ENCODE measurements around the gene DIRAS3.
A peak's percentile ranks its signal among the peaks of the same experiment; 100 is the strongest.
"Not testable (repeated sequence)": the region's sequence is repeated elsewhere in the genome, so short reads cannot be mapped to it uniquely, and the experiment has no call there.

DIRAS3 gene

GRCh38 chr1:68011657-68012375 lies 38.6 kb downstream of the DIRAS3 start:
- peak; percentile 10 for DNase-seq (ENCODE audit: low read depth)
- no peak overlapping the region for H3K4me3 ChIP-seq (ENCODE audit: low read depth, low read length)
- no peak for TF ChIP-seq CTCF (conservative IDR thresholded peaks at IDR 0.05; ENCODE audit: low read depth, low read length)

GRCh38 chr1:68010543-68010942 lies 39.9 kb downstream of the DIRAS3 start:
- no peak for TF ChIP-seq CTCF (conservative IDR thresholded peaks at IDR 0.05; ENCODE audit: low read depth, low read length)
- DNase-seq (ENCODE audit: low read depth), result peak; percentile 9
- no peak overlapping the region for H3K4me3 ChIP-seq (ENCODE audit: low read depth, low read length)

- TF ChIP-seq CTCF (conservative IDR thresholded peaks at IDR 0.05; ENCODE audit: low read depth, low read length), result peak; percentile 58
- DNase-seq (ENCODE audit: low read depth), result peak; percentile 76
- no peak overlapping the region for H3K4me3 ChIP-seq (ENCODE audit: low read depth, low read length)
Measured at GRCh38 chr1:68010090-68010489, 40.3 kb downstream of the DIRAS3 start.

GRCh38 chr1:68003626-68004025 lies 46.8 kb downstream of the DIRAS3 start:
- DNase-seq (ENCODE audit: low read depth); H3K4me3 ChIP-seq (ENCODE audit: low read depth, low read length): not testable (repeated sequence)

GRCh38 chr1:68000191-68000590 lies 50.2 kb downstream of the DIRAS3 start:
- TF ChIP-seq CTCF (conservative IDR thresholded peaks at IDR 0.05; ENCODE audit: low read depth, low read length), result no peak
- no peak overlapping the region for H3K4me3 ChIP-seq (ENCODE audit: low read depth, low read length)

GRCh38 chr1:67997746-67998145 lies 52.7 kb downstream of the DIRAS3 start:
- no peak for TF ChIP-seq CTCF (conservative IDR thresholded peaks at IDR 0.05; ENCODE audit: low read depth, low read length)
- no peak for DNase-seq (ENCODE audit: low read depth)
- no peak overlapping the region for H3K4me3 ChIP-seq (ENCODE audit: low read depth, low read length)

More at GRCh38 chr1:68000191-68000590, 50.2 kb downstream of the DIRAS3 start:
- no peak for DNase-seq (ENCODE audit: low read depth)
